ENCODE results near the gene BEND7.
"Not testable (repeated sequence)": the region's sequence is repeated elsewhere in the genome, so short reads cannot be mapped to it uniquely, and the experiment has no call there.

Gene BEND7

GRCh38 chr10:13528875-13529713 is at the start of gene BEND7:
TSS of gene BEND7 (minus strand) at chr10:13529014. CDS start at chr10:13528533, 481 bp downstream.
- no peak for DNase-seq

GRCh38 chr10:13573960-13574359 is 45.1 kb upstream of the BEND7 start:
- DNase-seq, result no peak

GRCh38 chr10:13571541-13571940 is 42.7 kb upstream of the BEND7 start:
- no peak for DNase-seq

GRCh38 chr10:13567030-13567429 is 38.2 kb upstream of the BEND7 start:
- peak; percentile 6 for DNase-seq

GRCh38 chr10:13564576-13564975 is 35.8 kb upstream of the BEND7 start:
- DNase-seq, result no peak

- no peak for DNase-seq
These were observed 34.9 kb upstream of the BEND7 start for GRCh38 chr10:13563481-13564445.

- no peak for DNase-seq
These were observed 31.8 kb upstream of the BEND7 start for GRCh38 chr10:13560597-13560996.

- no peak for DNase-seq
These were observed 30.4 kb upstream of the BEND7 start for GRCh38 chr10:13559124-13559700.

- DNase-seq, result no peak
These were observed 27.2 kb upstream of the BEND7 start for GRCh38 chr10:13555884-13556510.

- no peak for DNase-seq
These were observed 22.0 kb upstream of the BEND7 start for GRCh38 chr10:13550802-13551201.

- DNase-seq, result no peak
These were observed 13.7 kb upstream of the BEND7 start for GRCh38 chr10:13542533-13542932.

- DNase-seq, result not testable (repeated sequence)
These were observed 9.2 kb upstream of the BEND7 start for GRCh38 chr10:13537985-13538384.

- no peak for DNase-seq
These were observed 8.0 kb upstream of the BEND7 start for GRCh38 chr10:13536674-13537366.

GRCh38 chr10:13535346-13535745 is 6.5 kb upstream of the BEND7 start:
- no peak for DNase-seq

- no peak for DNase-seq
These were observed 830 bp upstream of the BEND7 start for GRCh38 chr10:13529714-13529973.

GRCh38 chr10:13528123-13528874 is 515 bp downstream of the BEND7 start:
- DNase-seq, result no peak

- DNase-seq, result no peak
These were observed 1.0 kb downstream of the BEND7 start for GRCh38 chr10:13527864-13528122.

GRCh38 chr10:13526948-13527863 is 1.6 kb downstream of the BEND7 start:
- DNase-seq, result no peak

- DNase-seq, result no peak
These were observed 3.2 kb downstream of the BEND7 start for GRCh38 chr10:13525663-13526062.

- DNase-seq, result no peak
These were observed 7.8 kb downstream of the BEND7 start for GRCh38 chr10:13521026-13521425.

- DNase-seq, result no peak
These were observed 8.6 kb downstream of the BEND7 start for GRCh38 chr10:13520194-13520593.

Measured in CD4-positive, alpha-beta T cell treated with Interferon gamma for 1 hour (primary cell).